ENCODE data around the gene TGFB3.
"Not testable (repeated sequence)": the region's sequence is repeated elsewhere in the genome, so short reads cannot be mapped to it uniquely, and the experiment has no call there.

Gene TGFB3

GRCh38 chr14:75981426-75982265, at the start of gene TGFB3:
Gene TGFB3 (minus strand): TSS chr14:75981995. CDS start chr14:75980893, 1,102 bp downstream.
- DNase-seq, result no peak

- no peak for DNase-seq
Observed at GRCh38 chr14:76024211-76024907, 42.6 kb upstream of the TGFB3 start.

GRCh38 chr14:76023757-76024156, 42.0 kb upstream of the TGFB3 start:
- DNase-seq, result no peak

- DNase-seq, result no peak
Observed at GRCh38 chr14:76022991-76023390, 41.2 kb upstream of the TGFB3 start.

- DNase-seq, result no peak
Observed at GRCh38 chr14:76019676-76020075, 37.9 kb upstream of the TGFB3 start.

- no peak for DNase-seq
Observed at GRCh38 chr14:76015668-76016067, 33.9 kb upstream of the TGFB3 start.

- DNase-seq, result no peak
Observed at GRCh38 chr14:76015191-76015590, 33.4 kb upstream of the TGFB3 start.

GRCh38 chr14:76012354-76012753, 30.6 kb upstream of the TGFB3 start:
- DNase-seq, result no peak

- no peak for DNase-seq
Observed at GRCh38 chr14:76011930-76012329, 30.1 kb upstream of the TGFB3 start.

- not testable (repeated sequence) for DNase-seq
Observed at GRCh38 chr14:76009627-76010026, 27.8 kb upstream of the TGFB3 start.

- DNase-seq, result no peak
Observed at GRCh38 chr14:76007852-76008251, 26.1 kb upstream of the TGFB3 start.

- DNase-seq, result no peak
Observed at GRCh38 chr14:76007379-76007778, 25.6 kb upstream of the TGFB3 start.

- DNase-seq, result no peak
Observed at GRCh38 chr14:76006253-76006652, 24.5 kb upstream of the TGFB3 start.

- DNase-seq, result no peak
Observed at GRCh38 chr14:76002383-76002782, 20.6 kb upstream of the TGFB3 start.

GRCh38 chr14:75999511-76000190, 17.9 kb upstream of the TGFB3 start:
- DNase-seq, result no peak

- no peak for DNase-seq
Observed at GRCh38 chr14:75996488-75996887, 14.7 kb upstream of the TGFB3 start.

- no peak for DNase-seq
Observed at GRCh38 chr14:75995372-75996041, 13.7 kb upstream of the TGFB3 start.

- no peak for DNase-seq
Observed at GRCh38 chr14:75993567-75994041, 11.8 kb upstream of the TGFB3 start.

- DNase-seq, result no peak
Observed at GRCh38 chr14:75991753-75992152, 10.0 kb upstream of the TGFB3 start.

- no peak for DNase-seq
Observed at GRCh38 chr14:75990297-75990696, 8.5 kb upstream of the TGFB3 start.

- DNase-seq, result no peak
Observed at GRCh38 chr14:75989134-75989533, 7.3 kb upstream of the TGFB3 start.

GRCh38 chr14:75987201-75987970, 5.6 kb upstream of the TGFB3 start:
- DNase-seq, result no peak

Data from NCI-H774 (cell line).